Rectal smooth muscle tissue (tissue), 1 donor: Measurements from ENCODE around the gene AGAP5.
"Not testable (repeated sequence)": the region's sequence is repeated elsewhere in the genome, so short reads cannot be mapped to it uniquely, and the experiment has no call there.

Experiments
- H3K27ac ChIP-seq: one replicate; pipeline ENCODE4 v1.7.0; 2013; ENCODE audit warnings: low read depth, low read length, inconsistent platforms
- H3K27me3 ChIP-seq: one replicate; pipeline ENCODE4 v1.7.0; 2013; ENCODE audit warnings: low read length; ENCODE audit not compliant: control insufficient read depth, insufficient read depth
- H3K36me3 ChIP-seq: one replicate; pipeline ENCODE4 v1.7.0; 2013; ENCODE audit warnings: low read length; ENCODE audit not compliant: control insufficient read depth, insufficient read depth
- H3K4me1 ChIP-seq: one replicate; pipeline ENCODE4 v1.7.0; 2013; ENCODE audit warnings: low read length; ENCODE audit not compliant: control insufficient read depth, insufficient read depth
- H3K4me3 ChIP-seq: one replicate; pipeline ENCODE4 v1.7.0; 2013; ENCODE audit warnings: low read length
- H3K9ac ChIP-seq: one replicate; pipeline ENCODE4 v1.7.0; 2013; ENCODE audit warnings: low read length

The AGAP5 gene

GRCh38 chr10:73731588-73732375 is 33.9 kb upstream of the AGAP5 start:
- H3K9ac ChIP-seq, result no peak overlapping the region
- H3K27ac ChIP-seq, result no peak overlapping the region
- H3K27me3 ChIP-seq, result no peaks in the 10 kb centered on the region
- H3K36me3 ChIP-seq, result peaks cover 4% of the 10 kb centered on the region
- H3K4me1 ChIP-seq, result no peaks in the 10 kb centered on the region
- H3K4me3 ChIP-seq, result peak overlapping the region; percentile 19

GRCh38 chr10:73730153-73730906 is 32.4 kb upstream of the AGAP5 start:
- no peaks in the 10 kb centered on the region for H3K4me1 ChIP-seq
- peaks cover 4% of the 10 kb centered on the region for H3K36me3 ChIP-seq
- H3K4me3 ChIP-seq, result peak overlapping the region; percentile 95
- H3K27ac ChIP-seq, result peak overlapping the region; percentile 67
- H3K27me3 ChIP-seq, result no peaks in the 10 kb centered on the region
- peak overlapping the region; percentile 82 for H3K9ac ChIP-seq

- not testable (repeated sequence) for H3K36me3 ChIP-seq, H3K27me3 ChIP-seq, H3K4me1 ChIP-seq
- Histone ChIP-seq H3K9ac (peak overlapping the region; percentile 82), H3K27ac (peak overlapping the region; percentile 67), H3K4me3 (peak overlapping the region; percentile 95)
Measured at GRCh38 chr10:73729781-73730152, 31.9 kb upstream of the AGAP5 start.

- peaks cover 9% of the 10 kb centered on the region for H3K36me3 ChIP-seq
- no peaks in the 10 kb centered on the region for H3K27me3 ChIP-seq
- H3K9ac ChIP-seq, result no peak overlapping the region
- H3K4me3 ChIP-seq, result no peak overlapping the region
- no peaks in the 10 kb centered on the region for H3K4me1 ChIP-seq
- no peak overlapping the region for H3K27ac ChIP-seq
Measured at GRCh38 chr10:73723516-73723915, 25.6 kb upstream of the AGAP5 start.

GRCh38 chr10:73720561-73720960 is 22.7 kb upstream of the AGAP5 start:
- peaks cover 14% of the 10 kb centered on the region for H3K36me3 ChIP-seq
- H3K27me3 ChIP-seq, H3K9ac ChIP-seq, H3K4me1 ChIP-seq, H3K27ac ChIP-seq, H3K4me3 ChIP-seq: not testable (repeated sequence)

DNA sequence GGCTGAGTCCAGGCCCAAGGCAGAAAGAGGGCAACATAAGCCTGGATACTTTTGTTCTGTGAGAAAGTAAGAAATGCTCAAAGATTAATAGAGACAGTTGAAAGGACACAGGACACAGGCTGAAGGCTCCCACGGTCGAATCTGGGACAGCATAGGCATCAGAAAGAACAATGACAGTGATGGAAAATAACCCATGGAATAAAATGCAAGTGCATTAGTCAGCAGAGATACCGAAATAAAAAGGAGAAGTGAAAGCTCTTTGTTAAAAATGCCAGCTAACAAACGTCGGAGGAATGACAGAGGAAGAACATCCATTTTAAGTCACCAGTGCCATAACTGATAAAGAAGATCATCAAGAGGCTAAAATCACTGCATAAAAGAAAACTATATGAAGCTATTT is 19.6 kb upstream of the AGAP5 start:
- Histone ChIP-seq H3K4me1 (no peaks in the 10 kb centered on the region), H3K4me3 (no peak overlapping the region), H3K27ac (no peak overlapping the region), H3K36me3 (peaks cover 14% of the 10 kb centered on the region), H3K27me3 (no peaks in the 10 kb centered on the region), H3K9ac (no peak overlapping the region)

DNA sequence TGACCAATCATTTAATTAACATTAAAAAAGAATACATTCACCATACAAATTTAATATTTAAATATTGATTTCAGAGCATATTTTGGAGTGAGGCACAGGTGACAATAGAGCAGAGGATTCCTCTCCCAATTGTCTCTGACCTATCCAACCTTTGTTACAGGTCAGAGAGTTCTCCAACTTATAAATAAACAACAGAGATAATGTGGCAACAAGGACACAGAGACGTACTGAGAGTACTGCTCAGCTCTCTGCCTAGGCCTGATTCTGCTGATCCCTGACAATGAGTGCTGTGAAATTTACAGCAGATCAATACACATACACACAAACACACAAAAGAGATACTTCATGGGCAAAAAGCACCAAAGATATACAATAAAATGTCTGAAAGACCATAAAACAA is 18.3 kb upstream of the AGAP5 start:
- no peak overlapping the region for H3K27ac ChIP-seq
- no peak overlapping the region for H3K4me3 ChIP-seq
- peaks cover 10% of the 10 kb centered on the region for H3K36me3 ChIP-seq
- H3K4me1 ChIP-seq, result no peaks in the 10 kb centered on the region
- H3K27me3 ChIP-seq, result no peaks in the 10 kb centered on the region
- H3K9ac ChIP-seq, result no peak overlapping the region

DNA sequence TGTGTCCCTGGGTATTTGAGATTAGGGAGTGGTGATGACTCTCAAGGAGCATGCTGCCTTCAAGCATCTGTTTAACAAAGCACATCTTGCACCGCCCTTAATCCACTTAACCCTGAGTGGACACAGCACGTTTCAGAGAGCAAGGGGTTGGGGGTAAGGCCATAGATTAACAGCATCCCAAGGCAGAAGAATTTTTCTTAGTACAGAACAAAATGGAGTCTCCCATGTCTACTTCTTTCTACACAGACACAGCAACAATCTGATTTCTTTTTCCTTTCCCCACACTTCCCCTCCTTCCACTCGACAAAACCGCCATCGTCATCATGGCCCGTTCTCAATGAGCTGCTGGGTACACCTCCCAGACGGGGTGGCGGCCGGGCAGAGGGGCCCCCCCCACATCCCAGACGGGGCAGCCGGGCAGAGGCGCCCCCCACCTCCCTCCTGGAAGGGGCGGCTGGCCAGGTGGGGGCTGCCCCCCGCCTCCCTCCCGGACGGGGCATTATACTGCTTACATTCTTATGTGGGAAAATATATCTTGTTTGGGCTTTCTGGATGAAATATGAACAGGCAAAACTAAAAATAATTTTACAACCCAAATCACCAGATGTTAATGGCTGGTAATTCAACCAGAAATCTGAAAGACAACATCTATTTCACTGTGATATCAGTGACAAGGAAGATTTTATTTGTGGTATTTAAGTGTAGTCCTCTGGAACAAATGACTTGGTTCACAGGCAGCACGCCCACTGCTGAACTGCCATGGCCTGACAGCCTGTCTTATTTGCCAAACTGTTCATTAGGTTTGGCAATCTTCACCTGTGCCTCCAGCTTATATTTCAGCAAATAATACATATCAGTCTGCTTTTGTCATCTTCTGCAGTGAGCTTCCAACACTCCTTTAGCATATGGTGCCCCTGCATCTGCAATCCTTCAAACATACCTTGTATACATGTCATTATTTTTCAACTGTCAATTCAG is 17.6 kb upstream of the AGAP5 start:
- not testable (repeated sequence) for H3K27ac ChIP-seq, H3K36me3 ChIP-seq, H3K9ac ChIP-seq

DNA sequence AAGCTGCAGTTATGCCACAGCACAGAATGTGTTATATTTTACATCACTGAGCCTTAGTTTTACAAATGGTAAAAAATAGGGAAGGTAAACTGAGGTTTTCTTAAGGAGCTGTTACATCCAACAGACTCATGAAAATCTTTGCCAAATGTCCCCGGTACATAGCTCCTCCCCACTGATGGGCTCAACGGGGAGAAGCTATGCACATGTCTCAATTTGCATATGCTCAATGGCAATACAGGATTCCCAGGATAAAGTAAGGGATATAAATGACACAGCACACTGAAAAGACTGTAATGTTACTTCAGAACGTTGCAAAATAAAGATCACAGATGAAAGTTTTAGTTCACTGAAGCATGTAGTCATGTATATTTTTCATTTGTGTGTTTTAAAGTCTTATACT is 16.6 kb upstream of the AGAP5 start:
- not testable (repeated sequence) for H3K36me3 ChIP-seq, H3K4me1 ChIP-seq, H3K27ac ChIP-seq, H3K9ac ChIP-seq, H3K27me3 ChIP-seq, H3K4me3 ChIP-seq

More for the DNA sequence above, 17.6 kb upstream of the AGAP5 start:
- H3K27me3 ChIP-seq, H3K4me3 ChIP-seq, H3K4me1 ChIP-seq: not testable (repeated sequence)

DNA sequence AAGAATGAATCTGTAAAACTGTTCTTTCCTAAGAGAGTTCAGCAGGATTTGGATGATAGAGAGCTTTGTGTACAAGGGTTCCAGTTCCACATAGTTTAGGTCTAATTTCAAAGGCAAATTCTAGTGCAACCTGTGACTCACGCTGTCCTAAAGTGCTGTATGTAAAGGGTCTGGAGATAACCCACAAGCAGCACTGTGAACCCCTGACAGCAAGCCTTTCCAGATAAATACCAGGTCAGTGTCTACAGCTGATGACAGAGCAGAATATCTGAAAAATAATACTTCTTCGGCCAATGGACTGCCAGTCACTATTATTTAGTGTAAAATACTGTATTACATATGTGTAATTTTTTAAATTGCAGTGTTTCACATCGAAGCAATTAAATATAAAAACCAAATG is 16.0 kb upstream of the AGAP5 start:
- not testable (repeated sequence) for H3K27ac ChIP-seq, H3K36me3 ChIP-seq, H3K9ac ChIP-seq, H3K27me3 ChIP-seq, H3K4me3 ChIP-seq, H3K4me1 ChIP-seq

DNA sequence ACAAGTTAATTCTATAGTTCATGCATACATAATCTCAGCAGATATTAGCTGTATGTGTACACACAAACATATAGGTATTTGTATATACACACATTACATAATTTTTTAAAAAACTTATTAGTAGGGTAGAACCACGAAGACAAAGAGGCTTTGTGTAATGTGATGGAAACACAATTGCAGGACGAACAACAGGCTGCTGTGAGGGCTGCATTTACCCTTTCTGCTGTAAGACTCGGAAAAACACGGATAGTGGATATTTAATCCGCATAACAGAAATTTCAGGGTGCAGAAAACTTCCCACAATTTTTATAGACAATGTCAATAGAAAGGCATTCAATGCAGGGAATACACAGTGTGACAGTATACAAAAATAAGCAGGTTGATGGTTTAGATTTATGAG is 13.8 kb upstream of the AGAP5 start:
- H3K9ac ChIP-seq, H3K27me3 ChIP-seq, H3K27ac ChIP-seq, H3K4me3 ChIP-seq, H3K36me3 ChIP-seq, H3K4me1 ChIP-seq: not testable (repeated sequence)

DNA sequence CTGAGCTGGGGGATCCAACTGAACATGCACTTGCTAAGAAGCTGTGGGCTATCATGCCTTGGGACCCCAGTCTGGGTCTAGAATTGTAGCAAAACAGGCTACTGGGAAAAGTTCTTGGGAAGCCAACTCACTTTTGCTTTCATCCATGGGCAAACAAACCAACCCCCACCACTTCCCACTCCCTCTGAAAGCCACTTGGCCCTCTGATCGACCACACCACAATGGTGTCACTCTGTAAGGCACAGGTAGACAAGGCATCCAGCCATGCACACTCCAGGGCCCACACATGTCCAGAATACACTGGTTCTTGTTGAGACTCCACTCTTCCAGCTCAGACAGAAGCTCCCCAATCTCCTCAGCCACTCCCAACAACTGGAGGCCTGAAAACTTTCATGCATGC is 10.2 kb upstream of the AGAP5 start:
- H3K4me3 ChIP-seq, H3K36me3 ChIP-seq, H3K27ac ChIP-seq, H3K27me3 ChIP-seq, H3K9ac ChIP-seq, H3K4me1 ChIP-seq: not testable (repeated sequence)
